HG03378 (cell line): Measurements from ENCODE around the gene SFXN5.

Experiments used
- ATAC-seq: cut with Tn5 transposase; IDR thresholded peaks from one replicate; pipeline ENCODE4 v1.9.1; 2021; ENCODE audit warnings: mild to moderate bottlenecking, moderate library complexity; ENCODE audit not compliant: unreplicated experiment

The SFXN5 gene

DNA sequence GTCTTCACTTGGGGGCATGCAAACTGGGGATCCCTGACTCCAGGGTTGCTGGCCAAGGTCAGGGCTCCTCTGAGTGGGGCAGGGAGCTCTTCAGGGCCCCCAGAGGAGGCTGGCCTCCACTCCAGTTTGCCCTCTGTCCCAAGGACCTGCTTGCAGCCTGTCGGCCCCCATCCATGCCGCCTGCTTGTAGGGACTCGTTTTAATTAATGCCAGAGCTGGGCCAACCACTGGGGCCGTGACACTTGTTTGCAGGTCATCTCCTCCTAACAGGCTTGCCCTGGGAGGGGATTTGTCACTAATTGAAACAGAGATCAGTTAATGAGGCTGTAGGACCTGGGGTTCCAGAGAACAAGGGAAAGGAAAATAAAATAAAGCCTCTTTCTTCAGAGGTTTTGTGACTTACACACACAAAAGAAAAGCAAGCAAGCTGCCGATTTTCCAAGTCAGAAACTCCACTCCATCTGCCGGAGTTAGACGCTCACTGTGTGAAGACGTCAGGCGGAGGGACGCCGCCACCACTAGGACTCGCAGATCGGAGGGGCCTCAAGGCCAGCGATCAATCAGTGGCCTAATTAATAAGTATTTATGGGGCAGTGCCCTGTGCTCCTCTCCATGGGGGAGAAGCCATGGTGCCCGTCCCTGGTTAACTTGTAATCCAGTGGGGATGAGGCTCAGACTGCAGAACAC lies 75.9 kb downstream of the SFXN5 start:
- ATAC-seq = no peak

GRCh38 chr2:72994991-72995380 lies 76.5 kb downstream of the SFXN5 start:
- no peak for ATAC-seq

GRCh38 chr2:72994282-72994990 lies 77.1 kb downstream of the SFXN5 start:
- no peak for ATAC-seq

DNA sequence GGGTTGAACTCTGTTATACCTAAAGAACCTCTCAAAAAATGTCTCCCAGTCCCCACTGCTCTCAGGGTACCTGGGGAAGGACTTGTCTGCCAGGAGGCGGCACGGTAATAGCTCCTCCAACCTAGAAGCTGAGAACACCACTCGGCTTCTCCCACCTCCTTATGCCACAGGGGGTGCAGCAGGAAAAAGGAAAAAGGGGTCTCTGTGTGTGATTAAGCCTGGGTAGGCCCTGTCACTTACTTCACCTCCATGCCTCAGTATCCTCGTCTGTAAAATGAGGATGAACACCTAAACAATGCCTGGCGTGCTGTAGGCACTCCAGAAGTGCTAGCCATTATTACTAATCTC lies 77.6 kb downstream of the SFXN5 start:
- no peak for ATAC-seq

DNA sequence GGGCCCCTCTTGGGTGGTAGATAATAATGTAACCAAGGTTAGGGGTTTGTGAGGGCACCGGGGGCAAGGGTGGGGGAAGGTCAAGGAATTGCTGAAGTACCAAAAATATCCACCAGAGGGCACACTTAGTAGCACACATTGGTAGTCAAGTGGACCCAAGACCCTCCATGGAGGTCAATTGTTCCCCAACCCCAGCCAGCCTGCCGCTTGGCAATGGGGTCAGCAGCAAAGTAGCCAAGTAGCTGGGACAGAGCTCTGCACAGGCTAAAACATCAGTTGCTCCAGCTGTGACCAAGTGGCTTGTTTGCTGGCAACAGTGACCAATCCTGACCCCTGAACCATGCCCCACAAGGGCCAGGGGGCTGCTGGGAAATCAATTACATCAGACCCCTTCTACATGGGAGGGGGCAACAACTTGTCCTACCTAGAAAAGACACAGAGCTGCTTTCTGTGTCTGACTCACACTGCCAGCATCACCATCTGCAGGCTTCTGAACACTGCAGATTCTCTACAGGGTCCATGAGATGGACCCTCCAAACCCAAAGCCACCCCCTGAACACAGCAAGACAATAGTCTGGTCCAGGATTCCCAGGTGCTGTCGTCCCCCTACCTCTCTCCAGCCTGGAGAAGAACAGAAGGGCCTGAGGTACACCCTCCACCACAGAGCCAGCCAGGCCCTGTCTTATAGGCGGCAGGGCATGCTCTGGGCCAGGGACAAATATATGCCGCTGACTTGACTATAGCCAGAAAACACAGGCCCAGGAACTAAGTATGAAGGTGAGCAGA lies 78.2 kb downstream of the SFXN5 start:
- no peak for ATAC-seq

GRCh38 chr2:72992734-72993102 lies 78.8 kb downstream of the SFXN5 start:
- no peak for ATAC-seq

GRCh38 chr2:72991980-72992733 lies 79.4 kb downstream of the SFXN5 start:
- no peak for ATAC-seq

DNA sequence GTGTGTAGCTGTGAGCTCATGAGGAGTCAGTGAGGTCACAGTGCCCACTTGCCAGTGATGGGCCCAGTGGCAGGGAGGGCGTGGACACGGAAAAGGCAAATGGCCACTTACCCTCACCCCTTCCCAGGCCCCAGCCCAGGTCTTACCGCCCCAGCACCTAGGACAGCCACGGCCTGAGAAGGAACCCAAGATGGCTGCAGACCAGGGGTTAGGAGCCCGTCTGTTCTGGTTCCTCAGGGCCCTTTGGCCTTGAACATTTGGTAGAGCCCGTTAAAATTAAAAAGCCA lies 80.1 kb downstream of the SFXN5 start:
- no peak for ATAC-seq

GRCh38 chr2:72990695-72991438 lies 80.6 kb downstream of the SFXN5 start:
- ATAC-seq = no peak

GRCh38 chr2:72989770-72990556 lies 81.5 kb downstream of the SFXN5 start:
- no peak for ATAC-seq

- no peak for ATAC-seq
Observed at GRCh38 chr2:72988726-72989273, 82.7 kb downstream of the SFXN5 start.

DNA sequence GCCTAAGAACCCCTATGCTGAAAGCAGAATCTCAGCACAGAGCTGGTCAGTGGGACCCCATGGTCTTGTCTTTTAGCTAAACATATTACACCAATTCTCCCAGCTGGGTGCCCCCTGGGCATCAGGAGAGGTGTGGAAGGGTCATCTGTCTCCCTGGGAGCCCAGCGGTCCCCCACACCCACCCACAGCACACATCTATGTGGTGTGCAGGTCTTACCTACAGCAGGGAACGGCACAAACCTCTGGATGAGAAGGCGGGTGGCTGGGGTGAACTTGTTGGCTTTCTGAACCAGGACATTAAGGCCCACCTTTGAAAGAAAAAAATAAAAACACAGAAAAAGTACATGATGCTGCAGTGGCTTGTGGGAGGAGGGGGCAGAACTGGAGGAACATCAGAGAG lies 83.5 kb downstream of the SFXN5 start:
- no peak for ATAC-seq

GRCh38 chr2:72985891-72986683 lies 85.4 kb downstream of the SFXN5 start:
- ATAC-seq = no peak

- ATAC-seq = no peak
Observed at GRCh38 chr2:72985136-72985535, 86.4 kb downstream of the SFXN5 start.

- no peak for ATAC-seq
Observed at GRCh38 chr2:72984172-72984671, 87.3 kb downstream of the SFXN5 start.

DNA sequence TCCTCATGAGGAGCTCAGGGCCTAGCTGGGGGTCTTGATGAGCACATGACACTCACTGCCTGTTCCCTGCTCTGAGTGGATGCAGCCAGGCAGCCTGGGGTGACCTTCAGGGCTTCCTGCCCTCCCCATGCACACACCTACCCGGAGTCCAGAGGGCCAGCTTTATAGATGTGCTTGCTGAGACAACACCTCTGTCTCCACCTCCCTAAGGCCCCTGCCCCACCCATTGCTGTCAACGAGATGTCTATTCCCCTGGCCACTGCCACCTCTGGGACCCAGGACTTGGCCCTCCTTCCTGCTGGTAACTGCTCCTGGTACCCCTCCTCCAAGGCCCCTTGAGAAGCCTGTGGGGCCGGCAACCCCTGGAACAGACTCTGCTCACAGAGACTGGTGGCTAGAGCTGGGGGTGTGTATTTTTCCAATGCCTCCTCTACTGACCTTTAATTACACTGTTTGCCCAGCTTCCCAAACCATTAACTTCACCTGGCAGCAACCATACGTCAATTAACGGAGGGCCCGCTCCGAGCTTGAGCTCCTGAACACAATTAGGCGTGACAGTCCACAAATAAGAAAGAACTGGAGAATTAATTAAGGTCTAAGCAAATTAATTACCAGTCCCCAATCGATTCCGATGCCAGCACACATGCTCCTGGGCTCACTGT lies 87.9 kb downstream of the SFXN5 start:
- no peak for ATAC-seq

GRCh38 chr2:72982781-72983499 lies 88.6 kb downstream of the SFXN5 start:
- no peak for ATAC-seq

GRCh38 chr2:72982219-72982618 lies 89.3 kb downstream of the SFXN5 start:
- ATAC-seq = no peak
